ENCODE results near the gene MARF1.

MARF1 gene

GRCh38 chr16:15642557-15643047 is 352 bp downstream of the MARF1 start:
- peak overlapping the region; percentile 76 for H3K9ac ChIP-seq (ENCODE audit: low read length)
- H3K9me3 ChIP-seq (ENCODE audit: control insufficient read depth, insufficient read depth, low read depth, low read length): no peaks in the 10 kb centered on the region
- peaks cover 13% of the 10 kb centered on the region for H3K36me3 ChIP-seq (ENCODE audit: control insufficient read depth, insufficient read depth, low read length)
- H3K27ac ChIP-seq (ENCODE audit: low read depth, low read length): peak overlapping the region; percentile 26; the same call in 1 of the 2 replicates
- H3K4me1 ChIP-seq (ENCODE audit: control insufficient read depth, insufficient read depth, low read length): peaks cover 8% of the 10 kb centered on the region; the same call in 1 of the 2 replicates
- H3K4me3 ChIP-seq (ENCODE audit: low read depth, low read length): peak overlapping the region; percentile 83
- no peaks in the 10 kb centered on the region for H3K27me3 ChIP-seq (ENCODE audit: control insufficient read depth, insufficient read depth, low read length)

DNA sequence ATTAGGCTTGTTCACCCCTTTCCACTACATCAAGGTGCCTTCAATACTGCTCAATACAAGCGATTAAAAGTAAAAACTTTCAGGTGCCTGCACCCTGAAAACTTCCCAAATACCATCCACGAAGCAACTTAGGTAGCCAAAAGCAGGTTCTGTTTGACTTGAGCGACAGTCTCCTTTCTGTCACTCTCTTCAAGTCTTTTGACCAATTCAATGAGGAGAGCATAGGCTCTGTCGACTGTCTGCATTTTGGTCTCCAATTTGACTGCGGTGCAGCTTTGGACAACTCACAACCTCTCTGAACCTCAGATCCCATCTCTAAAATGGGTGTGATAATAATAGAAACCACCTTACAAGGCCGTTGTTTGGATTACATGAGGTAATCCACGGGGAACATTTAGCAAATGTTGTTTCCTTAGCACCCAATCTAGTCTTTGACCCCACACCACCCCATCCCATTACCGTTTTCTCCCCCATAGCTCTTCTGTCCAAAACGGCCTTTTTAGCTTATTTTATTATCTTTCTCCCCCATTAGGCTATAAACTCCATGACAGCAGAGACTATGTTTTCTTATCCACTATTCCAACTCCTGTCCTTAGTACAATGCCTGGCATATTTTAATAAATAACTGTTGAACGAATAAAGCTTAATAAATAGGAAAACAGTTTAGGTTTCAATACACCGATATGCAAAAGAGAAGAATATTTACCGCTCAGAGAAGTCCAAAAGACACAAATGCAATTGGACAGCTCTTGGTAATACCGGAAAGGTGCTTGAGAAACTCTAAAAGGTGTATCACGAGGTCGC is 999 bp downstream of the MARF1 start:
- H3K27ac ChIP-seq (ENCODE audit: low read depth, low read length): no peak overlapping the region
- peaks cover 20% of the 10 kb centered on the region for H3K36me3 ChIP-seq (ENCODE audit: control insufficient read depth, insufficient read depth, low read length)
- peak overlapping the region; percentile 83 for H3K4me3 ChIP-seq (ENCODE audit: low read depth, low read length)
- peaks cover 8% of the 10 kb centered on the region; the same call in 1 of the 2 replicates for H3K4me1 ChIP-seq (ENCODE audit: control insufficient read depth, insufficient read depth, low read length)
- no peaks in the 10 kb centered on the region for H3K27me3 ChIP-seq (ENCODE audit: control insufficient read depth, insufficient read depth, low read length)
- H3K9ac ChIP-seq (ENCODE audit: low read length): peak overlapping the region; percentile 76
- no peaks in the 10 kb centered on the region for H3K9me3 ChIP-seq (ENCODE audit: control insufficient read depth, insufficient read depth, low read depth, low read length)

DNA sequence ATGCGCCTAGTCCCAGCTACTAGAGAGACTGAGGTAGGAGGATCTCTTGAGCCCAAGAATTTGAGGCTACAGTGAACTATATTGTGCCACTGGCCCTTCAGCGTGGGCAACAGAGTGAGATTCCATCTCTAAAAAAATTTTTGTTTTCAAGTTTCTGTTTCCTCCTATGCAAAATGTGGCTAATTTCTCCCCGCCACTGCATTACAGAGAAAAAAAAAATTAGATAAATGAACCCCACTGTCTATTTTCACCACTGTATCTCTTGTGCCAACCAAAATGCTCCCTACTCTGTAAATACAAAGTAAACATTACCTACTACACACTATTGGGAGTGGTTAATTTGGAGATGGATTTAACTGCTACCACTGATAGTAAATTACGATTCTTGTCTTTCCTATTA is 2.0 kb downstream of the MARF1 start:
- H3K4me1 ChIP-seq (ENCODE audit: control insufficient read depth, insufficient read depth, low read length): peaks cover 8% of the 10 kb centered on the region; the same call in 1 of the 2 replicates
- peaks cover 30% of the 10 kb centered on the region for H3K36me3 ChIP-seq (ENCODE audit: control insufficient read depth, insufficient read depth, low read length)
- H3K27ac ChIP-seq (ENCODE audit: low read depth, low read length): no peak overlapping the region
- no peak overlapping the region for H3K4me3 ChIP-seq (ENCODE audit: low read depth, low read length)
- no peaks in the 10 kb centered on the region for H3K9me3 ChIP-seq (ENCODE audit: control insufficient read depth, insufficient read depth, low read depth, low read length)
- no peaks in the 10 kb centered on the region for H3K27me3 ChIP-seq (ENCODE audit: control insufficient read depth, insufficient read depth, low read length)
- no peak overlapping the region for H3K9ac ChIP-seq (ENCODE audit: low read length)

DNA sequence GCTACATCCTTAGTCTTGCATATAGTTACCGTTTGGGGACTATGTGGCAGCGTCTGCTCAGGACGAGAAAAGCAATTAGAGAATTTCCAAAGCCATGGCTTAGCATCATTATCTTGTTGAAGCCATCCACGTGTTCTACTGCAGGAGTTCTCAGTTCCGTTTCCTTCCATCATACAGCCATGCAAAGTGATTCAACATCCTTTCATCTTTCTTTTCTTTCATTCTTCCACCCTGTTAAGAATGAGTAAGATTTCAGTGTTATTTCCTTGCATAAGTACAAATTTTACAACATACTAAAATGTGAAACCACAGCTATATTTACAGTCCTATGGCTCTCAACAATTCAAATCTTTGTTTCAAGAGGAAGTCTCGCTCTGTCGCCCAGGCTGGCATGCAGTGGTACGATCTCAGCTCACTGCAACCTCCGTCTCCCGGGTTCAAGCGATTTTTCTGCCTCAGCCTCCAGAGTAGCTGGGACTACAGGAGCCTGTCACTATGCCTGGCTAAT is 3.8 kb downstream of the MARF1 start:
- H3K4me1 ChIP-seq (ENCODE audit: control insufficient read depth, insufficient read depth, low read length): peaks cover 6% of the 10 kb centered on the region; the same call in 1 of the 2 replicates
- no peaks in the 10 kb centered on the region for H3K9me3 ChIP-seq (ENCODE audit: control insufficient read depth, insufficient read depth, low read depth, low read length)
- no peak overlapping the region for H3K4me3 ChIP-seq (ENCODE audit: low read depth, low read length)
- H3K36me3 ChIP-seq (ENCODE audit: control insufficient read depth, insufficient read depth, low read length): peaks cover 47% of the 10 kb centered on the region
- no peak overlapping the region for H3K27ac ChIP-seq (ENCODE audit: low read depth, low read length)
- no peaks in the 10 kb centered on the region for H3K27me3 ChIP-seq (ENCODE audit: control insufficient read depth, insufficient read depth, low read length)
- H3K9ac ChIP-seq (ENCODE audit: low read length): no peak overlapping the region

DNA sequence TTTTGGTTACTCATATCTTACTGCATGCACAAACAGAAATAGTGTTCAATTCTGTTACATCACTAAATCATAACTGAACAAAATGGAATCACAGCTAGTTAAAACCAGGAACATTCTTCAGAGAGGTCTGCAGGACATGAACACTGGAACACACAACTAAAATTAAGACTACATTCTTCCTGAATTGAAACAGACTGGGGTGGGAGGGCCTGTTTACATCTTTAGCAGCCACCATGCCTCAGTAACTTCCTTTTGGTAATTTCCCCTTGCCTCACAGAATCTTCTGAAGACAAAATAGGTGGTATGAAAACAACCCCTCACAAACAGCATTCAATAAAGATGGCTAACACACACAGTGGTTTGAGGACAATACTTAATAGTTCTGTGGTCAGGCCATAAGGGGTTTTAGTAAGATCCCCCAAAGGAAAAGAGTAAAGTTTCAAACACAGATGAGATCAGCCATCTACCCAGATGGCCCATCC is 6.5 kb downstream of the MARF1 start:
- no peaks in the 10 kb centered on the region for H3K4me1 ChIP-seq (ENCODE audit: control insufficient read depth, insufficient read depth, low read length)

DNA sequence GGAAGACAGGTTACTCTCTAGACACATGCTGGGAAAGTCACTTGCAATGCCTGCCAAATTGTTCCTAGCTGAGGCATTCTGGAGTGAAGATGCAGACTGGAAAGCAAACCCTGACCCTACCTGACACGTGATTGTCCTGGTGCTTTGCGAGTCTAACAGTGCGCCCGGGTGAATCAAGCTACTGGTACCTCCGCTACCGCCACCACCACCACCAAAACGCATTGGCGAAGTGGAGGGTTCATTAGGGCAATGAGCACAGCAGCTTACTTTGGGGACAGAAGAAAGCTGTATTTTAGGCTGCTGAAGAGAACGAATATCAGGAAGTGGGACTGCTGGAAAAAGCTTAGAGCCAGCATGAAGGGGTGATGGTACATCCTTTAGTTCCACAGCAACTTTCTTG is 7.0 kb downstream of the MARF1 start:
- Histone ChIP-seq H3K27me3 (ENCODE audit: control insufficient read depth, insufficient read depth, low read length) (no peaks in the 10 kb centered on the region), H3K4me3 (ENCODE audit: low read depth, low read length) (no peak overlapping the region), H3K4me1 (ENCODE audit: control insufficient read depth, insufficient read depth, low read length) (no peaks in the 10 kb centered on the region), H3K36me3 (ENCODE audit: control insufficient read depth, insufficient read depth, low read length) (peaks cover 77% of the 10 kb centered on the region), H3K9me3 (ENCODE audit: control insufficient read depth, insufficient read depth, low read depth, low read length) (no peaks in the 10 kb centered on the region), H3K9ac (ENCODE audit: low read length) (no peak overlapping the region), H3K27ac (ENCODE audit: low read depth, low read length) (no peak overlapping the region)

More for the DNA sequence above, 6.5 kb downstream of the MARF1 start:
- Histone ChIP-seq H3K27ac (ENCODE audit: low read depth, low read length) (no peak overlapping the region), H3K9ac (ENCODE audit: low read length) (no peak overlapping the region), H3K27me3 (ENCODE audit: control insufficient read depth, insufficient read depth, low read length) (no peaks in the 10 kb centered on the region), H3K36me3 (ENCODE audit: control insufficient read depth, insufficient read depth, low read length) (peaks cover 74% of the 10 kb centered on the region), H3K9me3 (ENCODE audit: control insufficient read depth, insufficient read depth, low read depth, low read length) (no peaks in the 10 kb centered on the region), H3K4me3 (ENCODE audit: low read depth, low read length) (no peak overlapping the region)

- Histone ChIP-seq H3K9ac (ENCODE audit: low read length) (no peak overlapping the region), H3K4me1 (ENCODE audit: control insufficient read depth, insufficient read depth, low read length) (no peaks in the 10 kb centered on the region), H3K9me3 (ENCODE audit: control insufficient read depth, insufficient read depth, low read depth, low read length) (no peaks in the 10 kb centered on the region), H3K36me3 (ENCODE audit: control insufficient read depth, insufficient read depth, low read length) (peaks cover 74% of the 10 kb centered on the region), H3K27me3 (ENCODE audit: control insufficient read depth, insufficient read depth, low read length) (no peaks in the 10 kb centered on the region), H3K27ac (ENCODE audit: low read depth, low read length) (no peak overlapping the region), H3K4me3 (ENCODE audit: low read depth, low read length) (no peak overlapping the region)
These were observed 11.1 kb downstream of the MARF1 start for GRCh38 chr16:15631730-15632409.

DNA sequence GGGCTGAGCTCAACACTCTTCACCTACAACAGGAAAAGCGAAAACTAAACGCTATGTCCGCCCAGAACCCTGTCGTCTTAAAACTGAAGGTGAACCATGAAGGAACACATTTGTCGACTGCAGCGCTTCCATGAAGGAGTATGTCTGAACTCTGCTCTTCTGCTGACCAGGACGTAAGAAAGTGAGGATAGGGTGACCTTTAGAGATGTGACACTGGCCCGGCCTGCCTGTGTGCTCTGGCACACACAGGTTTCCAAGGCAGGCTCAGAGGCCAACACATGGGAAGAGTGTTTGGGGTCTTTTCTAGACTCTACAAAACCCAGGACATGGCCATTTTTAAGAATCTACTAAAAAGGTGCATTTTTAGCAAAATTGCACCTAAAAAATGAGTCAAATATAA is 21.1 kb downstream of the MARF1 start:
- no peaks in the 10 kb centered on the region for H3K9me3 ChIP-seq (ENCODE audit: control insufficient read depth, insufficient read depth, low read depth, low read length)
- H3K4me3 ChIP-seq (ENCODE audit: low read depth, low read length): no peak overlapping the region
- H3K27me3 ChIP-seq (ENCODE audit: control insufficient read depth, insufficient read depth, low read length): no peaks in the 10 kb centered on the region
- no peaks in the 10 kb centered on the region for H3K4me1 ChIP-seq (ENCODE audit: control insufficient read depth, insufficient read depth, low read length)
- H3K36me3 ChIP-seq (ENCODE audit: control insufficient read depth, insufficient read depth, low read length): peaks cover 80% of the 10 kb centered on the region
- no peak overlapping the region for H3K27ac ChIP-seq (ENCODE audit: low read depth, low read length)
- H3K9ac ChIP-seq (ENCODE audit: low read length): no peak overlapping the region

DNA sequence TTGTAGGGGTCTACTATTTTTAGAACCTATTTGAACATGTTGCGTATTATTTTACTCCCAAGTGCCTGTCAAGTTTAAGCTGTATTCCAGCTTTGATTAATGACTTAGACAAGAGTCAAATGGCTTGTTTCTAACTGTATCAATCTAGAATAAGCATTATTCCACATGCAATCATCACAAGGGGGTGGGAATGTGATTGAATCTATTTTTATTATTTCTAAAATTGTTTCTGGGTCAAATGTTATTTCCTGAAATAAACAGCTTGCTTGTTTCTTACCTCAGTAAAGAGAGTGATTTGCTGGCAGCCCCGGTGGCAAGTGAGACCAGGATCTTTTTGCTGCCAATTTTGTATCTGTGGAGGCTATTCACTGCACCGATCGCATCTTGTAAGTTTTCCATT is 21.5 kb downstream of the MARF1 start:
- Histone ChIP-seq H3K27me3 (ENCODE audit: control insufficient read depth, insufficient read depth, low read length) (no peaks in the 10 kb centered on the region), H3K4me3 (ENCODE audit: low read depth, low read length) (no peak overlapping the region), H3K9ac (ENCODE audit: low read length) (no peak overlapping the region), H3K9me3 (ENCODE audit: control insufficient read depth, insufficient read depth, low read depth, low read length) (no peaks in the 10 kb centered on the region), H3K36me3 (ENCODE audit: control insufficient read depth, insufficient read depth, low read length) (peaks cover 84% of the 10 kb centered on the region), H3K27ac (ENCODE audit: low read depth, low read length) (no peak overlapping the region), H3K4me1 (ENCODE audit: control insufficient read depth, insufficient read depth, low read length) (no peaks in the 10 kb centered on the region)

DNA sequence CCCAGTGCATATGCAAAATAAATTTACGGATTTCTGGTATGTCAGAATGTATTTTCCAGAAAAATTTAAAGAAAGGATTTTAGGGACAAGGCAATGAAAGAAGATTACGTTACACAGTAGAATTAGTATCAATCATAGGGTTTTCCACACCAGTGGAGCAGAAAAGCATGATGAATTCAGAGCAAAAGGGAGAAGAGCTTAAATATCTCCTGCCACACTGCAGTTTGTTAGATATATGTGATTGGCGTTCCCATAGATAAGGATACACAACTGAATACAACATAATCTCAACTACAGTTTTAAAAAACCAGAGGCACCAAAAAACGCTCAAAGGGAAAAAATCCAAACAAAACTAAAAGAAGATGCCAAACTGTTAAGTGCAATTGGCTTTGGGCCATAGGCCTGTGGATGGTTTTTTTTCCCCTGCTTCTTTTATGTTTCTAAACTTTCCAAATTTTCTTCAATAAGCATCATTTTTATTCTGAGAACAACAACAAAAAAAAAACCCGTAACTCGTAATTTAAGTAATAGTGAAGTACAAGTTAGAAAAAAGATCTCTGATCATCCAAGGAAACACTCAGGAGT is 22.3 kb downstream of the MARF1 start:
- Histone ChIP-seq H3K27ac (ENCODE audit: low read depth, low read length) (no peak overlapping the region), H3K4me3 (ENCODE audit: low read depth, low read length) (no peak overlapping the region), H3K36me3 (ENCODE audit: control insufficient read depth, insufficient read depth, low read length) (peaks cover 89% of the 10 kb centered on the region), H3K9ac (ENCODE audit: low read length) (no peak overlapping the region), H3K4me1 (ENCODE audit: control insufficient read depth, insufficient read depth, low read length) (no peaks in the 10 kb centered on the region), H3K27me3 (ENCODE audit: control insufficient read depth, insufficient read depth, low read length) (no peaks in the 10 kb centered on the region), H3K9me3 (ENCODE audit: control insufficient read depth, insufficient read depth, low read depth, low read length) (no peaks in the 10 kb centered on the region)
